GM18502 (cell line): ENCODE measurements around the gene NANOS1.

Experiments used
- ATAC-seq: cut with Tn5 transposase; IDR thresholded peaks from one replicate; pipeline ENCODE4 v1.9.1; 2021; ENCODE audit warnings: mild to moderate bottlenecking; ENCODE audit not compliant: unreplicated experiment, poor library complexity

Gene NANOS1

GRCh38 chr10:119029613-119030420 lies at the start of gene NANOS1:
Gene NANOS1, plus strand, starts transcription at chr10:119029714. Its CDS starts 88 bp downstream, at chr10:119029802.
- peak; percentile 19 for ATAC-seq

GRCh38 chr10:118980135-118980865 lies 49.2 kb upstream of the NANOS1 start:
- no peak for ATAC-seq

GRCh38 chr10:118980870-118981269 lies 48.6 kb upstream of the NANOS1 start:
- no peak for ATAC-seq

GRCh38 chr10:118981946-118982345 lies 47.6 kb upstream of the NANOS1 start:
- no peak for ATAC-seq

- no peak for ATAC-seq
Observed at GRCh38 chr10:118982366-118982765, 47.1 kb upstream of the NANOS1 start.

- ATAC-seq = no peak
Observed at GRCh38 chr10:118983263-118983662, 46.3 kb upstream of the NANOS1 start.

- no peak for ATAC-seq
Observed at GRCh38 chr10:118985576-118985975, 43.9 kb upstream of the NANOS1 start.

GRCh38 chr10:118986815-118987790 lies 42.4 kb upstream of the NANOS1 start:
- peak; percentile 81 for ATAC-seq

- no peak for ATAC-seq
Observed at GRCh38 chr10:118990326-118990725, 39.2 kb upstream of the NANOS1 start.

GRCh38 chr10:118992496-118992895 lies 37.0 kb upstream of the NANOS1 start:
- no peak for ATAC-seq

- no peak for ATAC-seq
Observed at GRCh38 chr10:118993214-118993613, 36.3 kb upstream of the NANOS1 start.

GRCh38 chr10:118994321-118994720 lies 35.2 kb upstream of the NANOS1 start:
- no peak for ATAC-seq

GRCh38 chr10:118995739-118996138 lies 33.8 kb upstream of the NANOS1 start:
- ATAC-seq = no peak

GRCh38 chr10:118997379-118997778 lies 32.1 kb upstream of the NANOS1 start:
- ATAC-seq = no peak

- no peak for ATAC-seq
Observed at GRCh38 chr10:118998183-118998582, 31.3 kb upstream of the NANOS1 start.

- ATAC-seq = no peak
Observed at GRCh38 chr10:119001717-119002500, 27.6 kb upstream of the NANOS1 start.

- ATAC-seq = no peak
Observed at GRCh38 chr10:119003572-119004289, 25.8 kb upstream of the NANOS1 start.

GRCh38 chr10:119005362-119006043 lies 24.0 kb upstream of the NANOS1 start:
- ATAC-seq = no peak
